ENCODE results near the gene CCDC85C. TPM values are rescaled to one million over a fixed set of nuclear protein-coding genes. Genes with fewer than 3 reads are reported as not detected.

Gene CCDC85C
- total RNA-seq, 2 donors from 2014 or later, result 19.8 to 28.2 TPM

DNA sequence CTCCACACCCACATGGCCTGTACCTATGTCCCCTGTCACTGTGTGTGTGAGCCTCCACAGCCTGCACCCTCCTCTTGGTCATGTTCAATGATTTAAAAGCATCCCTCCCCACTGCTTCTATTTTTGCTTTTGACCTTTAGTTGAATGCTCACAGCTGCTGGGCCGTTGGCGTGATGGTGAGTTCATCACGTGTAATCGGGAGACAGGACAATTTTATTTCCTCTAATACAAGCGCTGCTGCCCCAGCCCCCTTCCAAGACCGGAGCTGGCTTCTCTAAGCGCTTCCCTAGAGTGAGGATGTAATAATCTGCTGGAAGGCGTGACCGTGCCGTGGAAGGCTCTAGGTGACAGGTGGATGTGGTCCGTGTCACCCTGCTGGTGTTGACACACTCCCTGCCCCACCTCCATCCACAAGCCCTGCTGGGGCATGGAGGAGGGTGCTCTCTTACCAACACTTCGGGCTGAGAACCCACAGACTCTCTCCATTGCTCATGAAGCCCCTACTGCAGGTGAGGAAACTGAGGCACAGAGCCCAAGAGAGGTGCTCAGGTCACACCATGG lies 25.4 kb downstream of the CCDC85C start:
- intact Hi-C loops (cut with DNase I), result loop anchor here in 1 of 2 donors (10.0 kb wide), 1 partner anchor 54 kb away; no protein-coding TSS in a partner anchor
- DNase-seq (ENCODE audit: low spot score), result no peak

DNA sequence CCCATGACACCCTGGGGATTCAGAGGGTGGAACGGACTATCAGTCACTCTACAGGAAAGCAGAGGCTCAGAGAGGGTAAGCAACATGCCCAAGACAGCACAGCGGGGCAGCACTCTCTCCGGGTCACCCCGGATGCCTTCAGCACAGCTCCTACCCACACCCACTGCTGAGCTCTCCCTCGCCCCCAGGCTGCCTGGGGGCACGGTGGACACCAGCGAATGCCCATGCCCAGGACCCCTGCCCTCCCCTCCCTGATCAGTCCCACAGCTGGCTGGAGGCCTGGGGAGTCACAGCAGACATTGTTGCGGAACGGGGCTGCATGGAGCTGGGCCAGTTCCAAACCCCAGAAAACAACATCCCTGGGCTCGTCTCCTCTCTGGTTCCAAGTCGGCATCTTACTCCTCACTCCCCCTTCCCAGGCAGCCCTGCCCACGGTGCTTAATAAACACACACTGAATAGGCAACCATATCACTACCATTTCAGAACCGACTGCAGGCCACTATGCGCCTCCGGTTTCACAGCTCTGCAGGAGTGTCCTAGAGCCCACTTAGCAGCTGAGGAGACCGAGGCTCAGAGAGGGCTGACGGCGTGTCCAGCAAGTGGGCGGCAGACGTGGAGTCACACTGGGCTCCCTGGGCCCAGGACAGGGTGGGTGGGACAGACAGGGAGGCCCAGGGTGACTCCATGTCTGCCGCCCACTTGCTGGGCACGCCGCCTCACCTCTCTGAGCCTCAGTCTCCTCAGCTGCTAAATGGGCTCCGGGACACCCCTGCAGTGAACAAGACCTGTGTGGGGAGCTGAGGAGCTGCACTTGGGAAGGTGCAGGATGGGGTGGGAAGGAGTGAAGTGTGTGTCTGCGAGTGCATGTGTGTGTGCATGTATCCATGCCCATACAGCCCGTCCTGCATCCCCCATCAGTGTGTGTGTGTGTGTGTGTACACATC lies 27.0 kb downstream of the CCDC85C start:
- intact Hi-C loops (cut with DNase I), result loop anchor here in 1 of 2 donors (10.0 kb wide), 1 partner anchor 52 kb away; no protein-coding TSS in a partner anchor
- no peak for DNase-seq (ENCODE audit: low spot score)

DNA sequence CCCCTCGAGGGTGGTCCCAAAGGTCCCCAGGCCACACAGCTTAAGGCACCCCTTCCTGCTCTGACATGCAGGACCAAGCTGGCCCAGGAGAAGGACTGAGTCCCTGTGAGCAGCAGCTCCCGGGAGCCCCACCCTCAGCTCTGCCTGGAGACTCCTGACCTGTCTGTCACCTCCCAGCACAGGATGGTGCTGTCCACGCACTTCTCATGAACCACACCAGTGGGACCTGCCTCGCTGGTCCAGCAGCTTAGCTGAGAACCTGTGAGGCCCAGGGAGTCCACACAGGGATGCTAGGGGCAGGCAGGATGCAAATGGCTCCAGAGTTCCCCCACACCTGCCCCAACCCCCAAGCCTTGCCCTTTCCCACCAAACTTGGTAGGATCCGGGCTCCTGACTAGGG lies 27.7 kb downstream of the CCDC85C start:
- no peak for DNase-seq (ENCODE audit: low spot score)
- intact Hi-C loops (cut with DNase I), result loop anchor here in 1 of 2 donors (10.0 kb wide), 1 partner anchor 52 kb away; no protein-coding TSS in a partner anchor

DNA sequence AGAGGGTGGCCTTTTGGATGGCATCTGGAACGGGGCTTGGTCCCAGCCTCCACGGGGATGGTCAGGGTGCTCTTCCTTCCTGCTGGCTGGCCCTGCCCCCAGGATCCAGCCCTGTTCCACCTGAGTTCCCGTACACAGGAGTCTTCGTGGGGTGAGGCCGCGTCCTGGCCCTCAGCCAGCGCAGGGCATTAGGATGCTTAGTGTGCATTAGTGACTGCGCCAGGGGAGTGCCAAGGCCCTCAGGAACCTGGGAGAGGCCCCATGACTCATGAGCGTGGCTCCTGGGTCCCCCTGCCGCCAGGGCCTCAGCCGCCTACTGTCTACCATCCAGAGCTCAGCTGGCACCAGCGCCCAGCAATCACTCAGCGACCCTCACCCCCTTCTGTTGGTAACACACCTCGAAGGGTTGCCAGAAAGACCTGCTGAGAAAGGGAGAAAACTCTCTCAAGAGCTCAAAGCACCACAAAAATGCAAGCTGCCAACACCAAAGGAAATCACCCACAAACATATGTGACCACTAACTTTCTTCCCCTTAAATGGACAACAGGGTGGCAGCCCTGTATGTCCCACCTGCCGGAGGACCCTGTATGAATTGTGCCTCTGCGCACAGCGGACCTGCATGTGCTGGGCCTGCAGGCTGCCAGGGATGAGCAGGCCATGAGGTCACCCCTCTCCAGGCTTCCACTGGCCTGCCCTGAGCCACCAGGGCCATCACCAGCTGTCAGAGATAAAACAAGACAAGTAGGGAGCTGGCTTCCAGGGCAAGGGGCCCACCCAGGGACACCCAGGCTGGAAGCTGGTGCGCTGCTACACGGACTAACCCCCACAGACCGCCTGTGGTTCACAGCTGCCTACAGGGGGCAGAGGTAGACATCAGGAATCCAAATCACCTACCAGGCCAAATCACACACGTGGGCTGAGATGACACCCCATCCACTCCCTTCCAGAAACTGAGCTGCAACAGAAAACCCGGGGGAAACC lies 28.7 kb downstream of the CCDC85C start:
- intact Hi-C loops (cut with DNase I), result loop anchor here in 1 of 2 donors (10.0 kb wide), 1 partner anchor 51 kb away; no protein-coding TSS in a partner anchor
- no peak for DNase-seq (ENCODE audit: low spot score)

DNA sequence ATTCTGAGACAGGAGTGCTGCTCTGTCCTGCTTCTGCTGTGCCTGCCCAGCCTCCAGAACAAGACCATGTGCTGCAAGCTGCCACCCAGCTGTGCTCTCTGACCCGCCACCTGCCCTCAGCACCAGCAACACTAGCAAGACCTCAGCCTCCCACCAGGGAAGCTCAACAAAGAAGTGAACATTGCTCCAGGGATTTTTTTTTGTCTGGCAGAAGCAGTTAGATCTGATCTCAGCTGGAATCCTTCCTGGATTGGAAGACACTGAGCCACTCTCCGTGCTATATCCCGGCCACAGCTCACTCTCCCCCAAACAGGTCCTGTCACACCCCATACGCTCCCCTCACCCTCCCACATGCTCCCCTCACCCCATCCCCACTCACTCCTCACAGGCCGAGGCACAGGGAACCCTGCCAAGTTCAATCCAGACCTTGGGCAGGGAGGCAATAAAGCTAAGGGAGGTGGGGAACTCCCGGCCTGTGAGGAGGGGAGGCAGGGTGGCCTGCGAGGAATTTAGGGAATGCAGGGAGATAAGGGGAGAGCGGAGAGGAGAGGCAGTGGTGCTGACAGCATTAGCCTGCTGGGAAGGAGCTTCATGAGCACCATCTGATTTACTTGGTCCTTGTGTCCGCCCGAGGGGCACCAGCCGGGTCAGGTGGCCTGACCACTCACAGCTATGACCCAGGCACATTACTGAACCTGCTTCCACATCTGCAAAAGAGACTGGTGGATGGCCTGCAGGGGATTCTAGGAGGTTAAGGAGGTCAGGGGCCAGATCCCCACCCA lies 29.7 kb downstream of the CCDC85C start:
- intact Hi-C loops (cut with DNase I), result loop anchor here in 1 of 2 donors (10.0 kb wide), 1 partner anchor 49 kb away; no protein-coding TSS in a partner anchor
- DNase-seq (ENCODE audit: low spot score), result no peak

DNA sequence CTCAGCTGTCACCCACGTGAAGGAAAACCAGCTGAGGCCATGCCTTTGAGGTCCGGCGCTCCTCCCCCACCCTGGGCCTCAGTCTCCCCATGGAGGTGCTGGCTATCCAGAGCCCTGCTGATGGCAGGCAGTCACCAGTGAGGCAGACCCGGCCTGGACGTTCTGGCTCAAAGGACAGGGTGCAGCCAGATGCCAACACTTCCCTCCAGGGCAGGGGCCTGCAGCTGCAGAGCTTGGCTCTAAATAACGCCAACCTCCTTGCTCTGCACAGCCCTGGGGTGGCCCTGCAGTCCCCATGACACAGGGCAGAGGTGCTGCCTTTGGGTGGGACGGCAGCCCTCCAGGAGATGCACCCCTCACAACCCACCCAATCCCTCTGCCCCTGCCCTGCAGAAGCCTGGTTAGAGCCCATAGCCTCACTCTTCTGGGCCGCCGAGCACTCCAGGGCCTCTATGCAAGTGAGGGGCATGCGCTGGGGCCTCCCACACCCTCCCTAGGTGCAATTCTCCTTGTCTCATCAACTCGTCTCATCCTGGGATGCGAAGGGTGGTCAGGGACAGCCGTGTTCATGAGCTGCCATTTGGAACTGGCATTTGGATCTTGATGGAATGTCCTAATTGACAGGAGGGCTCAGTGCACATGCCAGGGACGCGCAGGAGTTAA lies 30.4 kb downstream of the CCDC85C start:
- no peak for DNase-seq (ENCODE audit: low spot score)
- intact Hi-C loops (cut with DNase I), result loop anchor here in 1 of 2 donors (10.0 kb wide), 1 partner anchor 49 kb away; no protein-coding TSS in a partner anchor

DNA sequence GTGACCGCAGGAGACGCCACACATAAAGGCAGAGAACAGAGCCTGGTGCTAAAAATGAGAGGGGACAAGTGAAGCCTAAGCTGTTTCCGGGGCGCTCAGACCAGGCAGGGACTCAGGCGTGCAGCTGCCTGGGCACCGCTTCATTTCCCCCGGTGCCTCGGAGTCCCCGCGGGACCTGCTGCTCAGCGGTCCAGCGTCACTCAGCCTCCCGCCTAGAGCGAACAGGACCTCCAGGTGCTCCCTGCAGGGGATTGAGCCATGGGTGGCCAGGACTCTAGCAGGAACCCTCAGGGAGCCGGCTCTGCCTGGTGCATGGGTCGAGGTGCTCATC lies 31.0 kb downstream of the CCDC85C start:
- intact Hi-C loops (cut with DNase I), result loop anchor here in 1 of 2 donors (10.0 kb wide), 1 partner anchor 48 kb away; no protein-coding TSS in a partner anchor
- DNase-seq (ENCODE audit: low spot score), result no peak

DNA sequence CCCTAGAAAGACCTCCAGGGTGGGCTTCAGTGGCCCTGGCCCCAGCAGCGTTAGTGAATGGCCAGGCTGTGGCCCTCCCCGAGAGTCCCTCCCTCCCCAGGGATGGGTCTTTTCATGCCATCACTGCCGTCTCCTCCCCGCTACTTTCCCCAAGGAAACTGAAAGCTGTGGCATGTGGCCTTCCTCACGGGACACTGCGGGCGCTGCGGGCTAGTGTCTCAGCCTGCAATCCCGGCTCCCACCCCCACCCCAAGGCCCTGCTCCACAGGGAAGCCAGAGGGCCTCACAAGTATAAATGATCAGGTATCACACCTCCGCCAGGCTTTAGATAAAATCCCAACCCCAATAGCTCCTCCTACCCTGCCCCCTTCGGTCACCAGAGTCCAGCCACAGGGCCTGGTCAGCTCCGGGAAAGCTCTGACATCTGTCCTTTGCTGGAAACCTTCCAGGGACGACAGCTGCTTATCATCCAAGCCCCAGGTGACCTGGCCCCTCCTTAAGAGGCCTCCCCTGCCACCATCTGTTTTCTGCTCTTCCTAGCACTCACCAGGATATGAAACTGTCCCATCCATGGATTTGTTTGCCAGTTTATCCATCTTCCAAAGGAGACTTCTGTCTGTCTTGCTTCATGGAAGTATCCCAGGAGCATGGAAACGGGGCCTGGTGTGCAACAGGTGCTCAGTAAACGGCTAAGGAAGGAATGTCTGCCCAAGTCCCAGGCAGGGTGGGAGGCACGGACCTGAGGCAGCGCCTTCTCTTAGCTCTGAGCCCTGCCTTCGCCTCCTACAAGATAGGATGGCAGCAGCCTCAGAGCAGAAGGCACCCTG lies 31.6 kb downstream of the CCDC85C start:
- DNase-seq (ENCODE audit: low spot score), result no peak

DNA sequence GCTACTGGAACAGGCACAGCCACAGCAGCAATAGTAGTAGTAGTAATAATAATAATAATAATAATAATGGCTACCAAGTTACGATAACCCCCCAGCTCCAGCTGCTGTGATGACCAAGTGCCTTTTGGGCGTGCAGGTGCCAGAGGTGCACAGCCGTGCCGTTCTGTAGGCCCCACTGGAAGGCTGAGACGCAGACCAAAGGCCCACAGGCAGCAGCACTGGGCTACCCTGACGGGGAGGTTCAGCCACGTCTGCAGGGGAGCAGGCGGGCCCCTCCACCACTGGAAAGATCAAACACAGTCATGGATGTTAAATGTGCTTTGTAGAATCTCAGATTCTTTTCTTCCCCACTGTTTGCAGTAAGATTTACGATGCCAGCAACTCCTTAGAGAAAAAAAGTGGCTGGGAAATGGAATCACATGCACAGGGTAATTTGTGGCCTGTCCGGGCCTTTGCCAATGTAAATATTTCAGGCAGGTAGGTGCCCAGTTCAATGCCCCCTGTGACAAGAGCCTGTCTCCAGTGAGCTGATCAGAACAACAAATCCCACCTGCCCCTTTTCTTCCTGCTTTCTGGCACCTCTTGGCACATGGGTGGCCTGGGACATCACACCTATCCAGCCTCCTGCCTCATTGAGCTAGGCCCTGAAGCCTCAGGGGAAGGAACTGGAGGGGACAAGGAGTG lies 32.6 kb downstream of the CCDC85C start:
- intact Hi-C loops (cut with DNase I), result loop anchor here in 1 of 2 donors (10.0 kb wide), 1 partner anchor 47 kb away; no protein-coding TSS in a partner anchor

More for the DNA sequence above, 31.6 kb downstream of the CCDC85C start:
- intact Hi-C loops (cut with DNase I), result loop anchor here in 1 of 2 donors (10.0 kb wide), 1 partner anchor 48 kb away; no protein-coding TSS in a partner anchor

DNA sequence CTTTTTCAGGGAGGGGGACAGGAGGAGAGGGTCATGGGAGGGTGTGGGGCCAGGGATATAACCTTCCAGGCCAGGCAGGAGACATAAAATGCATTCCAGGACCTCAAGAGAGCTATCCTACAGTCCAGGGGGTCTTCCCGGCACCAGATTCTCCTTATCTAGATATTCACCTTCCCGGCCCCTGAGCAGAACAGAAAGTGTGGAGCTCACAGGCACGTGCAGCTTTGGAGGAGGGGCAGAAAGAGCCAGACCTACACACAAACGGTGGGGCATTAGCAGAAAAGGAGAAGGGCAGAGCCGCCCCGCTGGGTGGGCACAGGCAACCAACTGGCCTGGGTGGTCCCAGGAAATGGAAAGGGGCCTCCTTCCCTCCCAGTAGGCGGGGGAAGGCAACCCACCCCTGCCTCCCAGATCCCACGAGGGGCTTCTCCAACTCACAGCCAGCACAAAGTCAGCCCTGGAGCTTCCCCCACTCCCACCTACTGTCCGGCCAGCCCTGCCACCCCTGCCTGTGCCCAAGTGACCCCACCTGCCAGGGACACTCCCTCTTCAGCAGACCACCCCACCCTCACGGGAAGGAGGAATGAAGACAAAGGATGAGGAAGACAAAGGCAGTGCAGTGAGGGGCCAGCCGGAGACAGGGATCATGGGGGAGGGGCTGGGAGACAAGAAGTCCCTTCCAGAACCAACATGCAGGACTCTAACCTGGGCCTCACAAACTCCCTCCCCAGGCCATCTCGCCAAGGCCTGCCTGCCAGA lies 33.3 kb downstream of the CCDC85C start:
- DNase-seq (ENCODE audit: low spot score), result no peak
- intact Hi-C loops (cut with DNase I), result loop anchor here in 1 of 2 donors (10.0 kb wide), 1 partner anchor 46 kb away; no protein-coding TSS in a partner anchor

More for the DNA sequence above, 32.6 kb downstream of the CCDC85C start:
- DNase-seq (ENCODE audit: low spot score), result no peak

DNA sequence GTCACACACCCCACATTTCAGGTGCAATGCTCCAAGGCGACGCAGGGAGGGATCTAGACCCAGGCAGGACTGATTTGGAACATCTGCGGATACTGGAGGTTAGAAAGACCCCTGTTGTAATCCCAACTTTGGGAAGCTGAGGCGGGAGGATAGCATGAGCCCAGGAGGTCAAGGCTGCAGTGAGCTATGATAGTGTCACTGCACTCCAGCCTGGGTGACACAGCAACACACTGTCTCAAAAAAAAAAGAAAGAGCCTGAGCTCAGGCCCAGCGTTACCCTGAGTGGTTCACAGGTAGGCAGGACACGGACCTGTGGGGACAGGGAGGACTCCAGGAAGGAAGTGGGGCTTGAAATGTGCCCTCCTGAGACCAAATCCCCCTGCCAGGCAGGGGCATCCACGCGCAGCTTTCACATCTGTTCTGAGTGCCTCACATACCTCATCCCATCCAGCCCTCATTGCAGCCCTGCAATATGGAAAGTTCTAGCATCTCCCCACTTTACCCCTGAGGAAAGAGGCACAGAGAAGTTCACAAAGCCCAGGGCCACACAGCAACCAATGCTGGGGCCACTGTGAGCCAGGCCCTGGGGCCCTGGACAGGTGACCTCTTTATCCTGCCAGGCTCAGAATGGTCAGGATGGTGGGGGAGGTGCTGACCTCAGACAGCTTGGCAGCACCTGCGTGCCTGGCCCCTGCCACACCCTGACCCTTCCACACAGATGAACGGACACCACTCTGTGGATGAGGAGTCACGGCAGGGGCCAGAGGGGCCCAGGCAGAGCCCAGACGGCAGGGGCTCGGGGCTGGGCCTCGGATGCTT lies 34.1 kb downstream of the CCDC85C start:
- DNase-seq (ENCODE audit: low spot score), result no peak
- intact Hi-C loops (cut with DNase I), result loop anchor here in 1 of 2 donors (5.0 to 10.0 kb wide), 2 partner anchors 32 to 45 kb away; partner anchors contain the start of gene CCDC85C

DNA sequence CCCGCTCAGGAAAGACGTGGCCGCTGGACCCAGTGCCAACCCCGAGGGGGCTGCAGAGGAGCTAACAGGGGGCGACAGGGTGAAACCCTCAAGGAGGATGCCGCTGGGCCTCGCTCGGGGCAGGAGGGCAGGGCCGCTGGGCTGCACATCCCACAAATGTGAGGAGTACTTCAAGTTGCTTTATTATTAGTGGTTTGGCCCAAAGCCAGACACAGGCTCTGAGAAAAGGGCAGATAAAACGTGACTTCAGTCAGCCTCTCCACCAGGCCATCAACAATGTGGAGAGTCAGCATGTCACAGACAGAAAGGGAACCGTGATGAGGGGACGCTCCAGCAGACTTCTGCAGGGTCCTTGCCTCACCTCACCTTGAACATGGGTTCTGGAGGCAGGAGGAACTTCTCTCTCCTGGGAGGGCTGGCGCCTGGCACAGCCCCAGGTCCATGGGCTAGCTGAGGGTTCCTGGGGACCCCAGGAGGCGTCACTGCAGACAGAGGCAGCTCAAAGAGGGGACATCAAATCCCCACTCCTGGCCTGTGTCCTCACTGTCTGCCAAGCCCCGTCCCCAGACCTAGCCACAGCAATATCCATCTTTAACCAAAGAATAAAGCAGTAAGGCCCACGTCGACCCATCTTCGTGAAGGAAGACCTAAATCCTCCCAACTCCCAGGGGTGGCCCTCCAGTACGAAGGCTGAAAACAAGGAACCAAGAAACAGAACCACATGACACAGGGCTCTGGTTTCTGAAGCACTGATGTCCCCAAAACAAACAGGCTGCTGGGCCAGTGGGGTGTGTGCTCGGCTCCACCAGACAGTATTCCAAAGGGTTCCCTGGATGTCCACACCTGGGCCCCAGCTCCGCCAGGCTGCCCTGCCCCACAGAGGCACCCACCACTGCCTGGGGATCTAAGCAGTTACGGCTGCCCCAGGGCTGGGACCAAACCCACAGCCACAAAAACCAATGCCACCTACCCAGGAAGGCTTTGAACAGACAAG lies 35.1 kb downstream of the CCDC85C start:
- no peak for DNase-seq (ENCODE audit: low spot score)
- intact Hi-C loops (cut with DNase I), result loop anchor here in 1 of 2 donors (5.0 kb wide), 1 partner anchor 33 kb away; the partner anchor contains the start of gene CCDC85C

All from posterior vena cava (tissue), 2 donors.